GM21576 (cell line): Measurements from ENCODE around the gene CD248.

Experiments used
- ATAC-seq: cut with Tn5 transposase; IDR thresholded peaks from one replicate; pipeline ENCODE4 v1.9.1; 2021; ENCODE audit warnings: mild to moderate bottlenecking, moderate library complexity; ENCODE audit not compliant: unreplicated experiment

The CD248 gene

DNA sequence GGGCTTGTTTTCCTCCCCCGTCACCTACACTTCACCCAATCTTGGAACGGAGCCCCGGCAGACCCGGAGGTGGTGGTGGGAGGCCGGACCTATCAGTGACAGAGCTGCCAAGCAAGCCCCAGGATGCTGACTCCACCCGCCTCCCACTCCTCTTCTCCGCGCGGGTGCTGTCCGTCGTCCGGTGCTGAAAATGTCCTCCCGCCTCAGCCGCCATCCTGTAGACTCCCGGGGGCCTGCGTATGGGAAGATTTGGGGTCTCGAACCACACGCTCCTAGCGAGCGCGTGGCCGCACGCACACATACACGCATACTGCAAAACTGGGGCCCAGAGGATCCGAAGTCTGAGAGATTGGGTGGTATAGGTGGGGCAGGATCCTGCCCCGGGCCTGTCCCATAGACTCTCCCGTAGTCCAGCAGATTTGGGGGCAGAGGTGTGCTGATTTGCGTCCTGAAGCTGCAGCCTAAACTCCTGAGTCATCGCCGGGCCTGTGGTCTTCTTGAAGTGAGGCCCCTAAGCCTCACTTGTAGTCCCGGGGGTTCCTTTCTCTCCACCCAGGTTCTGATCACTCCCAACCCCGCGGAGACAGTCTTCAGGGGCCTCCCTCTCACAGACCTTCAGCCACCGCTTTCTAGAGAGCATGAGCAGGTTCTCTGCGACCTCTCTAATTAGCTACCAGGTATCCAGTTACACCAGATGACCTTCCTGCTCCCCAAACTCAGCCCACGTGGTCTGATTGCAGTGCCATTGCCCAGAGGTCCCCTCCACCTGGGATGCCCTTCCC is 27.1 kb downstream of the CD248 start:
- peak; percentile 26 for ATAC-seq

DNA sequence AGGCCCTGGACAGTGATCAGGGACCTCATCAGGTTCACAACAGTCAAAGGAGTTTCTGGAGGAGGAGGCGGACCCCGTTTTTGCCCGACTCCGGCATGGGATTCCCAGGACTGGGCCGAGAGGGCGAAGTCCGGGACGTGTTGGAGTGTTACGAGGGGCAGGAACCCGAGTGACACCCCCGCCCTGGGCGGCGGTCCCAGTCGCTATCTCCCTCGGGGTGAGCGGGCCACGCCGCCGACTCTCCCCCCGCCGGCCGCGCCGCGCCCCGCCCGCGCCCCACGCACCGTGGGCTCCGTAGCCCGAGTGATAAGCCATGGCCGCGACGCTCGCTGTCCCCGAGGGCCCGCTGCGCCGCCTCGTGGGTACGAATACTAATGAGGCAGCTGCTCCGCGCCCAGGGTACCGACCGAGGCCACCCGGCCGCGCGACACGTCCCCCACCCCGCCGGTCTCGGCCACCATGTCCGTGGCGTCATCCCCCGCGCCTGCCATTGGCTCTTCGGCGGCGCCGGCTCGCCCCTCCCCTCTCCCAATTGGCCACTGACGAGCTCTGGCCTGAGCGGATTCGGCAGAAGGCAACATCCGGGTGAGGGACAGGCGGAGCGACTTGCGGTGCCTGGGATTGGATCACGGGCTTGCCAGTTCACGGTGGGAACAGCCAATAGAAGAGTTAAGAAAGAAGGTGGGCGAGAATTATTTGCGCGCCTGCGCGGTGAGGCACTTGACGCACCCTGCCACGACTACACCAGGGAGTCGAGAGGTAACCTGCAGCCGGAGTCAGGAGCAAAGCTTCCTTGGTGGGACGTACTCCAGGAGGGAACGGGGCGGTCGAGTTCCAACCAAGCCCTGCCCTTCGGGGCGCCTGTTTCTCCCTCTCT is 27.9 kb downstream of the CD248 start, which contains the start of gene YIF1A:
YIF1A (minus strand) TSS at position 473 of the 877 bp plus-strand sequence; CDS start at position 315, 158 bp downstream.
- peak; percentile 89 for ATAC-seq

DNA sequence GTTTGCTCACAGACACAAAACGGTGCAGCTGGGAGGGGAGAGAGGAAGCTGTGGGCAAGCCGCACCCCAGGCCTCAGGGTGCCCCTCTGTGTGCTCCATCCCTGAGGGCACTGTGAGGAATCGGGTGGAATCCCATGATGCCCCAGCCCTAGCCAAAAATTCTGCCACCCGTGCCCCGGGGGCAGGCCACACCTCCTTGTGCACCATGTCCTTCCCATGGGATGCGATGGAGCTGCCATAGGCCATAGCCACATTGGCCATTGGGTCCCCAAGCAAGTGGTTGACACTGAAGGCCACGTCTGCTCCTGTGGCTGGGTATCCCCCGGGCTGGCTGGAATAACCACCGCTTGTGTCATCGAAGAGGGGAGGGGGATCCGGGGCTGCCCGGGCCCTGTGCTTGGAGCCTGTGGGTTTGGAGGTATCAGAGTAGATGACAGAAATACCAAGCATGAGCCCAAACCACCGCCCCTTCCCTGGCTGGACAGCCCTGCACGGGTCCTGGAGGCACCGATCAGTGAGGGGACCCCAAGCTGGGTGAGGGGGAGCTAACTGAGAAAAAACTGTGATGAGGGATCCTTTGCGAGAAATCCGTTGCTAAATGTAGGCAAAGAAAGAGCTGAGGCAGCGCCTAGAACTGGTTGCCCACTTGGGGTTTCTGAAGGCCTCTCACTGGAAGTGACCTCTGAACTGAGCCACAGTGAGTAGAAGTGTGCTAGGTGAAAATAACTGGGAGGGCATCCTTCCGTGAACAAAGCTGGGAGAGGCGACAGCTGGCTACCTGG is 28.8 kb downstream of the CD248 start:
- no peak for ATAC-seq

DNA sequence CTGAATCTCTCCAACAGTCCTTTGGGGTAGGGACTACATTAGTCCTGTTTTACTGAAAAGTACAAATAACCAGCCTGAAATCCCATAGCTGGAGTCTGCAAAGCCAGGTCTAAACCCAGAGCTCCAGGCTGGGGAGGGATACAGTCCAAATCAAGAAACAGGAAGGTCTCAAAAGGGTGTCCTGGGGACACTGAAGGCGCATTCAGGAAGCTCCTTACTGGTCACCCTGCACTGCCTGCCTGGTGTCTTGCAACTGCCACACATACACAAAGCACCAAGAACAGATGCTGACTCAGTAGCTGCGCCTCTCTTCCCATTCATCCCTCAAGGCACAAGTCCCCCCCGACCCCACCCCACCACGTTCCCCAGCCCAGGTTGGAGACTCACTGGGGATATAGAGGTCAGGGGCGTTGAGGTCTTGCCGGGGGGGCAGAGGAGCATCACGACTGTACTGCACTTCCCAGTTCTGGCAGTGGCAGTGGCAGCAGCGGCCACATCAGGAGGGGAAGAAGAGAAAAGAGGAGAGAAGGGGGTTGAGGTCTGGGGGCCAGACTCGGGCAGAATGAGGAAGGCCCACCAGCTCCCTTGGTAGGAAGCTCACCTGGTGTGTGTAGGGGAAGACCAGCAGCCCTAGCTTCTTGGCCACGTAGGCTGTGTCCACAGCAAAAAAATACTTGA is 29.5 kb downstream of the CD248 start:
- ATAC-seq, result no peak

DNA sequence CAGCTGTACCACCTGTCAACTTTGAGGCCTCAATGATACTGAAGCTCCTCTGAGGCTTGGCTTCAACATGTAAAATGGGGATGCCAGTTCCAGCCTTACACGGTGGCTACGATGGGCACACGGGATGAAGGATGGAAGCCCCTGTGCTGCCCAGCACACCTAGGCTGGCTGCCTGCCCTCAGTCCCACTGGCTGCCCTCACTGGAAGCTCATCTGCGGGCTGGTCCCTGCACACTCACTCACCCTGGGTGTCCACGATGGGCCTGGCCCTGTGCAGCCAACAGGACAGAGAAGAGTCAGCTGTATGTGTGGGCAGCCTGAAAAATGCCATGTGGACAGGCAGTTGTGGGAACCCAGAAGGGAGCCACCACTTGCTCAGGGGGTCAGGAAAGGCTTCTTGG is 30.1 kb downstream of the CD248 start:
- ATAC-seq, result no peak

DNA sequence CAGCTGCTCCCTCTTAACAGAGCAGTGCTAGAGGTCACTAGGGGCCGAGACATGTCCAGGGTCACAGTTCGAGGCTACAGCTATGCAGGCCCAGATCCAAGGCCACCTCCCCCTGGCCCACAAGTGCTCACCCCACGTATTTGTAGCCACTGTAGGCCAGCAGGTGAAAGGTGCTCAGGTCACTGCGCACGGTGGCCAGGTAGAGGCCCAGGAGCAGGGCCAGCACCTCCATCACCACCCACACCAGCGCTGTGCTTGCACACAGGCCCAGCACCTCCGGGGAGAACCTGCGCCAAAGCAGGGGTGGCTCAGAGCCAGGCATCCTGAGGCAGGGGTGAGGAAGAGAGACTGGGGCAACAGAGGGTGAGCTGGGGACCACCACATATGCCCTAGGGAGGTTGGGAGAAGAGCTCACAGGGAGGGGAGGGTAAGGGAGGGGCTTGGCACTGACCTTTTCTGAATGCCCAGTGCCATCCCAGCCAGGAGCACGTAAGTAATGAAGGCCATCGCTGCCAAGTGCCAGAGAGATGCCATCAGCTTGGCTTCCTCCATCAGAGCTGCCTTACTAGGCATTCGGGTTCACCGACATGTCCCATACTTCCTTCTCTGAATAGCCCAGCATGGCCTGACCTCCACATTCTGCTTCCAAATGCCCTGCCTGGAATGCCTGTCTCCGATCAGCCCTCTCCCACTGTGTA is 31.4 kb downstream of the CD248 start:
- no peak for ATAC-seq

DNA sequence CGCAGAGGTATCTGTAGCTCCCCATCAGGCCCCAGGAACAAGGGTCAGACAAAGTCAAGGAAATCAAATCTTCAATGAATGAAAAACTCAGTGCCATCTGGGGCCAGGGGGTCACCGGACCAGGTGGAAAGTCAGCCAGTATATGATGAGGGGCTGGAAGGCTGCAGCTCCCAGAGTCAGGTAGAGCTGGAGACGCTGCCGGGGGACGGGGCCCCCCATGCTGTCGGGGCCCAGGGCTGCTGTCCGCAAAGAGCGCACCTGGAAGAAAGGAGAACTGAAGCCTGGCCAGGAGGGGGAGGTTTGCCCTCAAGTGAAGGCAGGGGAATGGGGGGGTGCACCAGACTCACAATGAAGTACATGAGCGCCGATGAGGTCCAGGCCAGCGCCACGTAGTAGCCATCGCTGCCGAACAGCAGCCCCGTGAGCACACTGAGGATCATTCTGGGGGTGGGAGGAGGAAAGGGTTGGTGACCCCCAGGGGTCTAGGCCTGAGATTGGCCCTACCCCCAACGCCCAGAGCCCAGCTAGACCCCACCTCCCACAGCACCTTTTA is 32.2 kb downstream of the CD248 start:
- ATAC-seq, result no peak

DNA sequence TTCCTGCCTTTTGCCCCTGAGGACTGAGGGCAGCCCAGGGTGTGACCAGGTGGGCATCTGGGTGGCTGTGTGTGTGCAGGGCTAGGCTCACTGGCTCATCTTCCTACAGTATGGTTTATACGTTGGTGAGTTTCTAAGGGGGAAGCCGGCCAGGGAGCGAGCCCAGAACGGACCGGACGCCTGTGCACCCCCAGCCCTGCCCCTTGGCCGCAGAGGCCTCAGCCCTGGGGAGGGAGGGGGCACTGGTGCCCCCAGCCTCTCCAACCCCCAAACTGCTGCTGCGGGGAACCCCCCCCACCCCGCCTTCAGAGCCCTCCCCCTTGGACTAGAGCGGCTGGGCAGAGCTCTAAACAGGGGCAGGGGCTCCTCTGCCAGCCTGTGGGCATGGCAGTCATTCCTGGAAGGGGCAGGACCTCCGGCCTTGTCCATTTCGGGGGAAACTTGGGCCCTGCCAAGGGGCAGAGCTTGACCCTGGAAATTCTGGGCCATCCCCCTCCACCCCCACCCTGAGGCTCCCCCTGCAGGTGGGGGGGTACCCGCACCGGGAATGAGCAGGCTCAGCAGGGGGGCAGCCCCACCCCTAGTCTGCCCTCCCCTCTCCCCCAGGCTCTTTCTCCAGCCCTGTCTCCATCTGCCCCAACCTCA is 33.3 kb downstream of the CD248 start:
- no peak for ATAC-seq

DNA sequence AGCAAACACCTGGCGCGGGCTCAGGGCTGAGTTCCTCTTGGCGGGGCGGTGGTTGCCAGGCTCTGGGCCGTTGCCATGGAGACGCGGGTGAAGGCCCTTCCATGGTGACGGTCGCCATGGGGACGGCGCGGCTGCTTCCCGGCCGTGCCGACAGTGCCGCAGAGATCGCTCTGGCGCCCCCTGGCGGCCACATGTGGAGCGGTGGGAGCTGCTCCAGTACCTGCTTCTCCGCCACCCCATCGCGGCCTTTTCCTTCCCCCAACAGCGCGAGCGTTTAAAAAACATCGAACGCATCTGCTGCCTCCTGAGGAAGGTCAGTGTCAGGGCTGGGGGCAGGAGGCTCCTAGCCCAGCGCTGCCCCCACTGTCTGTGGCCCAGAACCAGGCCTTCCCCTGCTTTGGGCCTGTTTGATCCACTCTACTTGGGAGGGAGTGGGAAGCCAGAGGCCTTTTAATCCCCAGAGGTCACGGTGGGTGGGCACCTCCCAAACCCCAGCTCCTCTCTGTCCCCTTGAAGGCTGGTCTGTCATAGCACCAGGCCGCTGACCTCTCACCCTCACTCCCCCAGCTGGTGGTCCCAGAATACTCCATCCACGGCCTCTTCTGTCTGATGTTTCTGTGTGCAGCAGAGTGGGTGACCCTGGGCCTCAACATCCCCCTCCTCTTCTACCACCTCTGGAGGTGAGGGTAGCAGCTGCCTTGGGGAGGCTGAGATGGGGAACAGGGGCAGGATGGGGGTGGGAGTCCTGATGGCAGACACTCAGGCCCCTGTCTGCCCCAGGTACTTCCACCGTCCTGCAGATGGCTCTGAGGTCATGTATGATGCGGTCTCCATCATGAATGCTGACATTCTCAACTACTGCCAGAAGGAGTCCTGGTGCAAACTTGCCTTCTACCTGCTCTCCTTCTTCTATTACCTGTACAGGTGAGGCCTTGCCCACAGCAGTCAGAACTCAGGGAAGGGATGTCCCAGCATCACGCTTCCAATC is 34.1 kb downstream of the CD248 start:
- ATAC-seq, result peak; percentile 71

DNA sequence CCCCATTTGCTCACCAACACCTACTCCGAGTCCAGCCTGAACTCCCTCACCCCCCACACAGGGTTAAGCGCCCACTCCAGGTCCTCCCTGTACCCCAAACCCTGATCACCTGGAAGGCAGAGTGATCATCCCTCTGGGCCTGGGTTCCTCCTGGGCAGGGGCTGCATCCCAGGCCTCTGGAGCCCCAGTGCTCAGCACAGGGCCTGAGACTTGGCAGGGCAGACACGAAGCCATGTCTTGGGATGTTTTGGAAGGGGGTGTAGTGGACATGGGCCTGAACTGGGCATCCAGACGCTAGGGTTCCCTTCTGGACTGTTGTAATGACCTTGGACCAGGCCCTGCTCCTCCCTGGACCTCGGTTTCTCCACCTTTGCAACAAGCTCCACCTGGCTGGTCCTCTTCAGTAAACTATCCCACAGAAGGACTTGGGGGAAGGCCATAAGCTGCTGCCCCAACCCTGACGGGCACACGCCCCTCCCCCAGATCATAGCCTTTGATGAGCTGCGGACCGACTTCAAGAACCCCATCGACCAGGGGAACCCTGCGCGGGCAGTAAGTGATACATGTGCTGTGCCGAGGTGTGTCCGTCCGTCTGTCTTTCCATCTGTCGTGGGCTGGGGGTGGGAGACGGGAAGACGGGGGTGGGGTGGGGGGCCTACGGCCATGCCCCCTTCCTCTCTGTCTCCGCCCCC is 34.9 kb downstream of the CD248 start:
- peak; percentile 6 for ATAC-seq

DNA sequence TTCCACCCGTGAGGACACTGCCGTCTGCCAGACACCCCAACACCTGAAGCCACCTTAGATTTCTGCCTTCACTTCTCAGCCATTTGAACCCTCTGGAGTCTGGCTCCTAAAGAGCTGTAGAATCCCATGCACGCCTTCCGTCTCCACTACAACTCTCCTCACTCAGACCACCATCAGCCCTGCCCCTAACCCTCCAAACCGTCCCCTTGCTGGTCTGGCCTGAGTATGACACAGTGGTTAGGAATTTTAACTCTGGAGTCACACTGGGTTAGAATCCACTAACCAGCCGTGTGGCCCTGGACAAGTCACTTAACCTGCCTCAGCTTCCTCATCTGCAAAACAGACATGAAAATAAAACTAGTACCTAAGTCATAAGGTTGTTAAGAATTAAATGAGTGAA is 35.8 kb downstream of the CD248 start:
- ATAC-seq, result no peak

DNA sequence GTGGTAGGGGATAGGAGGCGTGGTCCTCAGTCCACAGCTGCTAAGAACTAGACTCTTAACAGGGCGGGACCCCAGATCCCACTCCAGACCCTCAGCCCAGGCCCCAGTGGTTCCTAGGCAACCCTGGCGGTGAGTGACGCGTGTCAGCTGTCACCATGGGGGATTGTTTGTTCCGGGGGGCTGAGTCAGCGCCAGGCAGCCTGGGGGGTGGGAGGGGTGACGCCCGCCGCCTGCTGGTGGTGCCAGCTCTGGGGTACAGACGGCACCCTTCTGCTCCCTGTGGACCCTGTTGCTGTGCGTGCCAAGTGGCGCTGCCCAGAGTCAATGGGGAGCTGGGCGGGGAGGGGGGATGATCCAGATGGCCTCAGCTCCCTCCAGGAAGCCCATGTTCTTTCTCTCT is 36.4 kb downstream of the CD248 start:
- no peak for ATAC-seq

DNA sequence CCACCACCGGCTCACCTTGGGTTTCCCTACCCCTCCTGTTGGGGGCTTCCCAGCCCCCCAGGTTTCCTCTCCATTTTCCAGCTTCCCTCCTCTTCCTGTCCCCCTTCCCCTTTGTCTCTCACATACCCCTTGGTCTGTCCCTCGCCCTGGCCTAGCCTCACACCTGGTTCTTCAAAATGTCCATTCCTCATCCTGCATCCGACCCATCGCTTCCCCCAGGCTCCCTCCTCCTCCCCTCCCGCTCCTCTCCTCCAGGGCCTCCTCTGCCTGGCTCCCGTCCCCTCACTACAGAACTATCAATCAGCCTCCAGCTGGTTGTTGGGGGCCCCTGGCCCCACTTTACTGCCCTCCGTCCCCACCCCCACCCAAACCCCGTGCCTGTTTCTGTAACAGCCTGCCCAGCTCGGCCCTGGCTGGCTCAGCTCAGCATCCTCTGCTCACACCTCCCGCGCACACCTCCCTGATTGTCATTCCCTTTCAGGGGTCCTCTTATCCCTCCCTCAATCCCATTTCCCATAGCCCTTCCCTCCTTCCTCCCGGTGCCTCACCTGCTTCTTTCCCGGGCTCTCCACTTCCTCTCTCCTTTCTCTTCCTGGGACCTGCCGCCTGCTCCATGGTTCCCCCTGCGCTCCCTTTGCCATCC is 37.6 kb downstream of the CD248 start:
- ATAC-seq, result no peak

DNA sequence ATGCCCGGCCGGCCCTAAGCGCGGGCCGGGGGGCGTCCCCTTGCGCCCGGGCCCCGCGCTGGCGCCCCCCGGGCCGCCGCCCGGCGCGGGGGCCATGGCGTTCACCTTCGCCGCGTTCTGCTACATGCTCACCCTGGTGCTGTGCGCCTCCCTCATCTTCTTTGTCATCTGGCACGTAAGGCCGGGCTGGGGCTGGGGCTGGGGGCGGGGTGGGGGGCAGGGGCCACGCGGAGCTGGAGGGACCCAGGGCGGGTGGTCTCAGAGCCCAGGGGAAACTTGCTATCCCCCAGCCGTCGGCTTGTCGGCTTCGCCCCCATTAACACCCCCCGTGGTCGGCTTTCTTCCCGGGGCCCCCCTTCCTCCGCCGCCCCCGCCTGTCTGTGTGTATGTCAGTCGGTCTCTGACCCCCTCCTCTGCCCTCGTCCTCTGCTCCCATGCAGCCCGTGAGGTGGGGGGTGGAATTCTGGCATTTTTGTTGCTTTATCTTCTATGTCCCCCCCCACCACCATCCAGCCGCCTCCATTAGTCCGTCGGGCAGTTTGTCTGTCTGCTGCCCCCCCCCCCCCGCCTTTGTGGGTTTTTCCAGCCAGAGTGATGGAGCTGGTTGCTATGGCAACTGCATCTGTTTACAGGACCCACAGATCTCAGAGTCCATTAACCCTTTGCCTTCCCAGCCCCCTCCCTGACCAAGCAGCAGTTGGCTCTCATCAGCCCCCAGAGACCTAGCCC is 38.3 kb downstream of the CD248 start:
- ATAC-seq, result no peak

DNA sequence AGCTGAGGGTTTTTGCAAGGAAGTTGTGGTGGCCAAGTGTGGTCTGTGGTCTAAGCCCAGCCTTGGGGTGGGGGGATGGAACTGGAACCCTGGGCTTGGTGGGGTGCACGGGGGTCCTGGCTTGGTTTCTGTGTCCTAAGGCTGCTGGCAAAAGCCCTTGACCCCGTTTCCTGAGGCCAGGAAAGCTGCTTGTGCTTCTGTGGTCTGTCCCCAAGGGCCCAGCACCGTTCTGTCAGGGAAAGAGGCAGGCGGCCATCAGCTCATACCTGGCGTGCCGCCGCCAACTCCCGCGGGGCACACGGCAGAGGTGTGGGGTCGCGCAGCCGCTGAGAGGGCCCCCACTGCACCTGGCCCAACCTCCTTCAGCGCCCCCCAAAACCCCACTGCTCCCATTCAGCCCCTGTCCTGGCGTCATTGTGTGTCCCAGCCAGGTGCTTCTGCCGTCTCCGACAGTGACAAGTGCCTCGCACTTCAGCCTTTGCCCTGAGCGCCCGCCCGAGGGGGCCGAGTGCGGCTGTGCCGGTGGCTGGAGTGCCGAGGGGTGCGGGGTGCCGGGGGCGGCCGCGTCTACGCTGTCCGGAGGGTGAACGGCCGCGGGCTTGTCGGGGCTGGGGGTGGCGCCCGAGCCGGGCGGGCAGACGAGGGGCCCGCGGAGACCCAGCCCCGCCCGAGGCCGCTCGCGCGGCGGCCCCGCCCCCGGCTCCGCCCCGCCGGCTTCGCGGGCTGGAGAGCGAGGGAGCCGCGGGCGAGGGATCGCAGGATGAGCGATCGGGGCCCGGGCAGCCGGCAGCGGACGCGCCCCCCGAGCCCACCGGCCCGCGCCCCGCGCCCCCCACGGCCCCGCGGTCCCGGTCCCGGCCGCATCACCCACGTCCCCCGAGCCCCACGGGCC is 39.1 kb downstream of the CD248 start, which contains the start of gene CNIH2:
CNIH2 (plus strand) TSS at position 705 of the 892 bp plus-strand sequence. CDS start 282 bp downstream, outside the sequence.
- no peak for ATAC-seq
